Calu3 (cell line): ENCODE measurements around the gene RASGRF2. TPM values are rescaled to one million over a fixed set of nuclear protein-coding genes. Genes with fewer than 3 reads are reported as not detected.

Experiments used
- BruUV-seq: library from RNA; stranded (reverse); fragments of 400-500 nt; replicated peaks from 2 replicates; lab custom pipeline; 2021; lab: Mats Ljungman, UMichigan
- CTCF ChIA-PET: fragments of 300-600 bp; sonication (Branson Sonifier 250); formaldehyde crosslinking; loops from one replicate; lab custom pipeline; 2022; ENCODE audit warnings: antibody characterized with exemption; lab: Charles Lee
- DNase-seq: peaks from one replicate; pipeline ENCODE4 v3.0.0; 2022
- H3K27ac Mint-ChIP-seq: one replicate; pipeline ENCODE4 v1.8.0; 2022; ENCODE audit warnings: mixed read lengths; ENCODE audit not compliant: unreplicated experiment
- H3K27me3 Mint-ChIP-seq: one replicate; pipeline ENCODE4 v1.8.0; 2022; ENCODE audit warnings: mixed read lengths; ENCODE audit not compliant: unreplicated experiment
- H3K36me3 Mint-ChIP-seq: one replicate; pipeline ENCODE4 v1.8.0; 2022; ENCODE audit warnings: mild to moderate bottlenecking, moderate library complexity, mixed read lengths; ENCODE audit not compliant: insufficient read depth, unreplicated experiment
- H3K4me1 Mint-ChIP-seq: one replicate; pipeline ENCODE4 v1.8.0; 2022; ENCODE audit warnings: mild to moderate bottlenecking, low read depth, mixed read lengths; ENCODE audit not compliant: unreplicated experiment
- H3K4me3 Mint-ChIP-seq: one replicate; pipeline ENCODE4 v1.8.0; 2022; ENCODE audit warnings: mild to moderate bottlenecking, low read depth, moderate library complexity, mixed read lengths; ENCODE audit not compliant: unreplicated experiment
- H3K9me3 Mint-ChIP-seq: one replicate; pipeline ENCODE4 v1.8.0; 2022; ENCODE audit warnings: low read depth, mixed read lengths; ENCODE audit not compliant: unreplicated experiment
- intact Hi-C: fragments of 100-400 bp; cut with micrococcal nuclease; formaldehyde crosslinking; loops from one replicate; pipeline ENCODE4 v1.10.0; 2022; ENCODE audit not compliant: unreplicated experiment
- total RNA-seq: library from RNA; stranded (reverse); gene quantifications from 2 replicates; pipeline ENCODE4 v1.2.3, GENCODE V29; 2022
- TF ChIP-seq, protein P1 (sequence below): fragments of 200-600 bp; IDR thresholded peaks from one replicate; pipeline ENCODE4 v1.8.0; 2022; ENCODE audit warnings: antibody characterized with exemption; ENCODE audit not compliant: unreplicated experiment

RASGRF2 gene
- total RNA-seq, 1 experiment from 2014 or later = 27.7 TPM

DNA sequence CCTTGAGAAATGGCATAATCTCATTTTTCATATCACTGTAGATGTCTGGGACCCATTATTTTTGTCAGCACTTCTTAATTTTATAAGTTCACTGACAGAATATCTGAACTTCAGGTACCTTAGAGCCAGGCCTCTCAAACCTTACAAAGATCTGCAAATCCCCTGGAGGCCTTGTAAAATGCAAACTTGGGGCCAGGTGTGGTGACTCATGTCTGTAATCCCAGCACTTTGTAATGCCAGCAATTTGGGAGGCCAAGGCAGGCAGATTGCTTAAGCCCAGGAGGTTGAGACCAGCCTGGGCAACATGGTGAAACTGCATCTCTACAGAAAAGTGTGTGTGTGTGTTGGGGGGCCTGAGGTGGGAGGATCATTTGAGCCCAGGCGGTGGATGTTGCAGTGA is 30.8 kb downstream of the RASGRF2 start:
- CTCF ChIA-PET = no interaction called here
- Mint-ChIP-seq H3K4me3 (no peak overlapping the region), H3K27ac (no peak overlapping the region), H3K9me3 (no peaks in the 10 kb centered on the region), H3K27me3 (no peaks in the 10 kb centered on the region), H3K4me1 (peaks cover 12% of the 10 kb centered on the region), H3K36me3 (no peaks in the 10 kb centered on the region)
- peak; percentile 29 for DNase-seq
- TF ChIP-seq, protein P1, sequence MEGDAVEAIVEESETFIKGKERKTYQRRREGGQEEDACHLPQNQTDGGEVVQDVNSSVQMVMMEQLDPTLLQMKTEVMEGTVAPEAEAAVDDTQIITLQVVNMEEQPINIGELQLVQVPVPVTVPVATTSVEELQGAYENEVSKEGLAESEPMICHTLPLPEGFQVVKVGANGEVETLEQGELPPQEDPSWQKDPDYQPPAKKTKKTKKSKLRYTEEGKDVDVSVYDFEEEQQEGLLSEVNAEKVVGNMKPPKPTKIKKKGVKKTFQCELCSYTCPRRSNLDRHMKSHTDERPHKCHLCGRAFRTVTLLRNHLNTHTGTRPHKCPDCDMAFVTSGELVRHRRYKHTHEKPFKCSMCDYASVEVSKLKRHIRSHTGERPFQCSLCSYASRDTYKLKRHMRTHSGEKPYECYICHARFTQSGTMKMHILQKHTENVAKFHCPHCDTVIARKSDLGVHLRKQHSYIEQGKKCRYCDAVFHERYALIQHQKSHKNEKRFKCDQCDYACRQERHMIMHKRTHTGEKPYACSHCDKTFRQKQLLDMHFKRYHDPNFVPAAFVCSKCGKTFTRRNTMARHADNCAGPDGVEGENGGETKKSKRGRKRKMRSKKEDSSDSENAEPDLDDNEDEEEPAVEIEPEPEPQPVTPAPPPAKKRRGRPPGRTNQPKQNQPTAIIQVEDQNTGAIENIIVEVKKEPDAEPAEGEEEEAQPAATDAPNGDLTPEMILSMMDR = no peak
- BruUV-seq = no TSS peak
- intact Hi-C loops = no loop called here

DNA sequence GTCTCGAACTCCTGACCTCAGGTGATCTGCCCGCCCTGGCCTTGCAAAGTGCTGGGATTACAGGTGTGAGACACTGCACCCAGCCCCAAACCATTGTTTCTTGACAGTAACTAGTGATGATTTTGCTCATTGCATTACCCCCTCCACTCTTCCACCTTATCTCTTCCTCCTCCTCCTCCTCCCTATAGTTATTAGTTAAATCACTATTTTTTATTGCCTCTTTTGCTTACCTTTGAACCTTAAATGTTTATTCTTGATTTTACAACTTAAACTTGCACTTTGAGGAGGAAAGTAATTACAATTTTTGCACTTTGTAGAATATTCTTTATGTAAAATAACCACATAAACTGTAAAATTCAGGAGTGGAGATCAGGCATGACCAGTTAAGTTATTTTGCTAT is 35.7 kb downstream of the RASGRF2 start:
- BruUV-seq = no TSS peak
- intact Hi-C loops = no loop called here
- Mint-ChIP-seq H3K36me3 (no peaks in the 10 kb centered on the region), H3K27me3 (no peaks in the 10 kb centered on the region), H3K27ac (no peak overlapping the region), H3K4me3 (no peak overlapping the region), H3K4me1 (peaks cover 4% of the 10 kb centered on the region), H3K9me3 (no peaks in the 10 kb centered on the region)
- CTCF ChIA-PET = no interaction called here
- TF ChIP-seq, protein P1 = no peak
- no peak for DNase-seq

DNA sequence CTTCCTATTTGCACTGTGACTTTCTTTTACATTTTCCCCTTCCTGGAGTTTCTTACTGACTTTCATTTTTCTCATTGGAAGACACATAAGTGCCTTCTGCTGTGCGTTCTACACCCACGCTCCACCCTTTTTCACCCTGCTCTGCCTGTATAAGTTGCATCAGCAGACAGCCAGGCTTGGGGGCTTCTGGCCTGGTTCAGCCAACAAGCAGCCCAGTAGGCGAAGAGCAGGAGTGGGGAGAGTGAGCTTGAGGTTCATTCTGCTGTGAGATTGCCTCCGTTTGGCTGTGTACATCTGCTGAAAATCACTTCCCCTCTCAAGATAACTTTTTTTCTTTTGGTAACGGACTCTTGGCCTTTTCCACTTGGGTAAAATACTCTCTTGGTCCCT is 38.4 kb downstream of the RASGRF2 start:
- BruUV-seq = no TSS peak
- DNase-seq = no peak
- H3K9me3 Mint-ChIP-seq = no peaks in the 10 kb centered on the region
- H3K27me3 Mint-ChIP-seq = no peaks in the 10 kb centered on the region
- no peaks in the 10 kb centered on the region for H3K36me3 Mint-ChIP-seq
- H3K4me1 Mint-ChIP-seq = no peaks in the 10 kb centered on the region
- CTCF ChIA-PET = no interaction called here
- no peak overlapping the region for H3K4me3 Mint-ChIP-seq
- intact Hi-C loops = no loop called here
- H3K27ac Mint-ChIP-seq = no peak overlapping the region
- TF ChIP-seq, protein P1 = no peak

DNA sequence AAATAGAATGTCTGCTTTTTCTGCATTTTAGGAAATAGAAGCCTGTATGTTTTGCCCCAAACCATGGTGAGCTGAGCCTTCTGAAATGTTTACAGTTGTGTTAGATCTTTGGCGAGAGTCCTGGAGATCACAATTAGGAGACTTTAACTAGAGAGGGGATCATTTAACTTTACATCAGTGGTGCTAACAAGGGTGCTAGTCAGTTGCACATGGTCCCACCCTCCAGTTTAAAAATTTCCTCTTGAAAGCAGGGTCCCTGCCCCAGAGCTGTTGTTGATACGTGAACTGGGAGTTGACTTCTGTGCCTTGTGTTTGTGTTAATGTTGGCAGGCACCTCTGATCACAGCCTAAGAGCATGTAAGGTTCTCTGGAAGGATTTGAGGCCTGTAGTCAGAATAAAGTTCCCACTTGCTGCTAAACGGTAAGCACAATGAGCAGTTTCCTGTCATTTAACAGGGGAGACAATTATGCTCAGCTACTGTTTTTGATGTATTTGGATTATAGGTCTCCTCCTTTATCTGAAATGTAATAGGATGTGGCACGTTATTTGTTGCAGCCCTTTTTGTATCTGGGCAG is 43.7 kb downstream of the RASGRF2 start:
- Mint-ChIP-seq H3K4me1 (peaks cover 13% of the 10 kb centered on the region), H3K27me3 (no peaks in the 10 kb centered on the region), H3K9me3 (no peaks in the 10 kb centered on the region), H3K27ac (no peak overlapping the region), H3K36me3 (no peaks in the 10 kb centered on the region), H3K4me3 (no peak overlapping the region)
- TF ChIP-seq, protein P1 = no peak
- DNase-seq = no peak
- intact Hi-C loops = no loop called here
- CTCF ChIA-PET = no interaction called here
- BruUV-seq = no TSS peak
